DOHH2 (cell line): ENCODE data around the gene CARNS1.

Source experiments
- H3F3A ChIP-seq: fragments of 200-600 bp; sonication (generic), shearing (Covaris generic); 2 replicates; pipeline ENCODE4 v1.6.0; 2016; ENCODE audit warnings: antibody characterized with exemption, mild to moderate bottlenecking; ENCODE audit not compliant: control insufficient read depth, insufficient read depth
- H3K27ac ChIP-seq: fragments of 200-600 bp; sonication (generic); 2 replicates; pipeline ENCODE4 v1.5.1; 2014; ENCODE audit warnings: low read depth, mild to moderate bottlenecking, low read length, moderate library complexity
- H3K27me3 ChIP-seq: fragments of 200-600 bp; sonication (generic); 2 replicates; pipeline ENCODE4 v1.6.1; 2014; ENCODE audit warnings: mild to moderate bottlenecking, low read length, mixed read lengths; ENCODE audit not compliant: control insufficient read depth
- H3K36me3 ChIP-seq: fragments of 200-600 bp; sonication (generic); 2 replicates; pipeline ENCODE4 v1.6.1; 2014; ENCODE audit warnings: mild to moderate bottlenecking, low read length, moderate library complexity, mixed read lengths; ENCODE audit not compliant: control insufficient read depth
- H3K4me1 ChIP-seq: fragments of 200-600 bp; sonication (generic); 2 replicates; pipeline ENCODE4 v1.6.1; 2014; ENCODE audit warnings: mild to moderate bottlenecking, low read length, mixed read lengths; ENCODE audit not compliant: control insufficient read depth
- H3K4me2 ChIP-seq: fragments of 200-600 bp; sonication (generic); 2 replicates; pipeline ENCODE4 v1.6.0; 2014; ENCODE audit warnings: mild to moderate bottlenecking, low read length, moderate library complexity
- H3K4me3 ChIP-seq: fragments of 200-600 bp; sonication (generic); 2 replicates; pipeline ENCODE4 v1.5.1; 2014; ENCODE audit warnings: mild to moderate bottlenecking, low read length, mixed read lengths
- H3K79me2 ChIP-seq: fragments of 200-600 bp; sonication (generic); 2 replicates; pipeline ENCODE4 v1.6.1; 2014; ENCODE audit warnings: mild to moderate bottlenecking, low read length, mixed read lengths; ENCODE audit not compliant: control insufficient read depth
- H3K9me2 ChIP-seq: fragments of 200-600 bp; sonication (generic); replicated peaks from 2 replicates; pipeline ENCODE4 v1.6.1; 2014; ENCODE audit warnings: mild to moderate bottlenecking, low read length, mixed read lengths; ENCODE audit not compliant: control insufficient read depth
- H3K9me3 ChIP-seq: fragments of 200-600 bp; sonication (generic); 2 replicates; pipeline ENCODE4 v1.6.1; 2014; ENCODE audit warnings: antibody characterized with exemption, low read length, mixed read lengths; ENCODE audit not compliant: control insufficient read depth, insufficient read depth
- H4K20me1 ChIP-seq: fragments of 200-600 bp; sonication (generic); 2 replicates; pipeline ENCODE4 v1.6.0; 2014; ENCODE audit warnings: low read depth, mild to moderate bottlenecking, antibody characterized with exemption, low read length, moderate library complexity; ENCODE audit not compliant: control insufficient read depth, insufficient read depth
- CTCF ChIP-seq: fragments of 200-600 bp; sonication (generic); IDR thresholded peaks from one replicate; pipeline ENCODE4 v1.5.1; 2014; ENCODE audit warnings: antibody characterized with exemption, mild to moderate bottlenecking, low read depth, low read length; ENCODE audit not compliant: poor library complexity, severe bottlenecking
- EZH2phosphoT487 ChIP-seq: fragments of 200-600 bp; sonication (generic); IDR thresholded peaks from 2 replicates; pipeline ENCODE4 v1.6.1; 2017; ENCODE audit warnings: borderline replicate concordance, mild to moderate bottlenecking, antibody characterized with exemption, low read length, moderate library complexity, mixed read lengths

CARNS1 gene

GRCh38 chr11:67441098-67441563 lies 25.7 kb downstream of the CARNS1 start:
- Histone ChIP-seq H4K20me1 (peaks cover 1% of the 10 kb centered on the region; the same call in 1 of the 2 replicates), H3K27me3 (no peaks in the 10 kb centered on the region), H3F3A (peaks cover 42% of the 10 kb centered on the region), H3K9me3 (no peaks in the 10 kb centered on the region), H3K4me3 (no peak overlapping the region), H3K9me2 (no peaks in the 10 kb centered on the region), H3K27ac (peak overlapping the region; percentile 36; the same call in 1 of the 2 replicates), H3K36me3 (peaks cover 56% of the 10 kb centered on the region), H3K4me1 (peaks cover 81% of the 10 kb centered on the region), H3K79me2 (peaks cover 55% of the 10 kb centered on the region), H3K4me2 (peak overlapping the region; percentile 14)
- no peak for TF ChIP-seq CTCF
- no peak for TF ChIP-seq EZH2phosphoT487

GRCh38 chr11:67441731-67442351 lies 26.4 kb downstream of the CARNS1 start:
- TF ChIP-seq CTCF = no peak
- no peak for TF ChIP-seq EZH2phosphoT487
- Histone ChIP-seq H3K79me2 (peaks cover 49% of the 10 kb centered on the region), H3F3A (peaks cover 38% of the 10 kb centered on the region), H3K9me2 (no peaks in the 10 kb centered on the region), H3K27me3 (no peaks in the 10 kb centered on the region), H3K4me1 (peaks cover 84% of the 10 kb centered on the region), H3K4me2 (peak overlapping the region; percentile 90), H3K27ac (peak overlapping the region; percentile 92), H4K20me1 (no peaks in the 10 kb centered on the region), H3K9me3 (no peaks in the 10 kb centered on the region), H3K4me3 (0 out of 2 replicates have a peak overlapping the region, but pooled peaks have one; percentile 68), H3K36me3 (peaks cover 49% of the 10 kb centered on the region)

GRCh38 chr11:67442504-67443404 lies 27.3 kb downstream of the CARNS1 start:
- H3K27me3 ChIP-seq = no peaks in the 10 kb centered on the region
- TF ChIP-seq EZH2phosphoT487 (no peak), CTCF (no peak)
- H3K4me1 ChIP-seq = peaks cover 91% of the 10 kb centered on the region
- H3K4me3 ChIP-seq = peak overlapping the region; percentile 68
- H3K4me2 ChIP-seq = peak overlapping the region; percentile 90
- peak overlapping the region; percentile 92 for H3K27ac ChIP-seq
- H3K9me3 ChIP-seq = no peaks in the 10 kb centered on the region
- no peaks in the 10 kb centered on the region for H4K20me1 ChIP-seq
- H3K79me2 ChIP-seq = peaks cover 41% of the 10 kb centered on the region
- H3K36me3 ChIP-seq = peaks cover 42% of the 10 kb centered on the region
- H3F3A ChIP-seq = peaks cover 37% of the 10 kb centered on the region
- no peaks in the 10 kb centered on the region for H3K9me2 ChIP-seq
